Stimulated activated CD4-positive, alpha-beta T cell treated with anti-CD3 and anti-CD28 coated beads, Interleukin-4, amount 100 ng/mL, for 48 hours (primary cell): ENCODE results near the gene C19orf67.

ENCODE experiments used
- DNase-seq, 2 donors: peaks; one replicate each; pipeline ENCODE4 v3.0.0-alpha.2; 2020; ENCODE audit warnings: low read depth in 2 of 2

Gene C19orf67

DNA sequence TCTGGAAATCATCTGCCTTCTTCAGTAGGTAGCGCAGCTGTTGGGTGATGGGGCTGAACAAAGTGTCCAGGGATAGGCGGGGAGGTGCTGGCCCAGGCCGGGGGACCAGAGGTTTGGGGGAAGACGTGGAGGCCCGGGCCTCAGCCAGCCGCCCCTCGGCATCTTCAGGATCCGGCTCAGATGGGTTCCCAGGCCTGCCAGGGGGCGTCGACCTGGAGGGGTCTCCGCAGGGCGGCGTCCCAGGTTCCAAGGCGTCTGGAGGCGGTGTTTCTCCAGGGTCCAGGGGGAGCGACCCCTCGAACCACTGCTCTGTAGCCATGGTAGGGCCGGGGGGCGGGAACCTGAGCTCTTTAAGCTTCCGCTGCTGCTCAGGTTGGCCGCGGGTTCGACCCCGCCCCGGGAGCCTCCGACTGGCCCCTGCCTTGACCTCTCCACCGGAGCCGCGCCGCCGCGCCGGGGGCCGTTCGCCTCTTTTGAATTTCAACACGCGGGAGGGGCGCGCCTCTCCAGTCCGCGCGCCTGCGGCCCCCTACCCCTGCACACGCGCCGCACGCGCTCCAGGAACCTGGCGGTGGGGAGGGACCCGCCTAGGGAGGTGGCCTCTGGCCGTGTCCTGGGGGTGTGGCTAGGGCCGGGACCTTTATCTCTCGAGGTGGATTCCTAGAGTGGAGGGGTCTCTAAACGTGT, at the start of gene C19orf67:
C19orf67 (minus strand) TSS at position 475 of the 687 bp plus-strand sequence; CDS start at position 319, 156 bp downstream.
- no peak for DNase-seq

GRCh38 chr19:14135355-14135754, 49.8 kb upstream of the C19orf67 start:
- DNase-seq = no peak

GRCh38 chr19:14127929-14128509, 42.4 kb upstream of the C19orf67 start:
- DNase-seq = no peak

DNA sequence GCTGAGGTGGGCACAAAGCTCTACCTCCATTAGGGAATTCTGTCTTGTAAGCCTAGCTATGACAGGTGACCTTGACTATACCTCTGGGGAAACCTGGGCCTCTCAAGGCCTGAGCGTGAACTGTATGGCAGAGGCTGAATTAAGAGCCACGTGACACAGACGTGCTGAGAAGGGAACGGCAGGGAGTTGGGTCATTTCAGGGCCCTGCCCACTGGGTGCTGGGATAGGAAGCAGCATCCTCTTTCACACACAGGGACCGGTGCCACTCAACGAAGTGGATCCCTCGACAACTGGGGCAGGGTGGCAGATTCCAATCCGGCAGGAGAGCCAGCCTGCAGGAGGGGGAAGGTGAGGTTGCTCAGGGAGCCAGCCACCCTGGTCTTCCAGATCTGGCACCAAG, 41.6 kb upstream of the C19orf67 start:
- DNase-seq = no peak

DNA sequence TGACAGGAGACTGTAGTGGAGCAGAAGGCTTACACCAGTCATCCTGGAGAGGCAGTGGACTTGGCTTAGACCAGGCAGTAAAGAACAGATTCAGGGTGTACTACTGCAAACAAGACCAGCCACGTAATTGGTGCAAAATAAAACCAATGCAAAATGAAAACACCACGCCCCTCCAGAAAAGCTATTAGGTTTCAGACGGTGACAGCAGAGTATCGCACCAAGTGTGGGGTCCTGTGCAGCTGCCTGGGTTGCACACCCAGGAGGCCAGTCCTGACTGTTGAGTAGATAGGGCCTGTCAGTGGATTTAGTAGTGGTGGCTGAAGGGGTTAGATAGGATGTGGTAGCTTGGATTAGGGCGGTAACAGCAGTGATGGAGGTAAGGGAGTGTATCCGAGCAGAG, 37.3 kb upstream of the C19orf67 start:
- DNase-seq = no peak

GRCh38 chr19:14120497-14120780, 34.9 kb upstream of the C19orf67 start:
- no peak for DNase-seq

- no peak for DNase-seq
These were observed 34.3 kb upstream of the C19orf67 start for GRCh38 chr19:14119644-14120496.

GRCh38 chr19:14119146-14119545, 33.6 kb upstream of the C19orf67 start:
- no peak for DNase-seq

GRCh38 chr19:14118165-14119051, 32.8 kb upstream of the C19orf67 start:
- DNase-seq = no peak

DNA sequence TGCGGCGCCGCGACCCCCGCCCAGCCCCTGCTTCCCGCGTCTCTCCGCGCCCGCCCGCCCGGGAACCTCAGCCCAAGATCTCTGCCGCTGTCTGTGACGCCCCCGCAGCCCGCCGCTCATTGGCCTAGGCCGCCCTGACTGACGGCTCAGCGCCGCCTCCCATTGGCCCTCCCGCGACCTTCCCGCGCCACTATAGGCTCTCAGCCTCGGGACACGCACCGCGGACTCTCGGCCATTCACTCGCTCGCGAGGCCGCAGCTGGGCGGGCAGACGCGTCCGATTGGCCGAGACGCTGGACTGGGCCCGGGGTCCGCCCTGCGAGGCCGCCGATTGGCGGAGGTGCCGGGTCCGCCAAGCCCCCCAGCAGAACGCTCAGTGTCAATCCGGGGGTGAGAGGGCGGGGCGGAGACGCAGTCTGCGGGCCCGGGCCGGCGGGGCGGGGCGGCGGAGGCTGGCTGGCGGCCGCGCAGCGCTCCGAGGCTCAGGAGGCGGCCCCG, 32.1 kb upstream of the C19orf67 start, which contains the start of gene PRKACA:
PRKACA (minus strand) TSS at position 95 of the 497 bp plus-strand sequence. CDS start 215 bp downstream, outside the sequence.
- DNase-seq = peak; percentile 97 to 98

GRCh38 chr19:14116918-14117578, 31.5 kb upstream of the C19orf67 start:
- DNase-seq = no peak

DNA sequence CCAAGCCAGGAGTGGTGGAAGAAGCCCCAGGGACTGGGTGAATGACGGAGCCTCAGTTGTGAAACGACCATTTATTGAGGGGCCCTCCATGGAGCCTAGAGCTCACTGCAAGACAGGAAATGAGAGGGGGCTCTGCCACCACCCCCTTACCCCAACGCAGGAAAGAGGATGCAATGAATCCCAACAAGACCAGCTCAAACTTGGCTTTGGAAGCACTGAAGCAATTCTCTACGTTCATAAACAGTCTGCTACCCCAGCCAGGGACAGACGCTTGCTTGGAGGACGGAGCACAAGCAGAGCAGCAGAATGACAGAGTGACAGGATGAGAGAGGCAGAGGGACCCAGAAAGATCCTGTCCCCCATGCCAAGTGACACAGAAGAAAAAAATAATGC, 30.9 kb upstream of the C19orf67 start:
- no peak for DNase-seq

GRCh38 chr19:14115756-14116155, 30.2 kb upstream of the C19orf67 start:
- DNase-seq = no peak

GRCh38 chr19:14114854-14115253, 29.3 kb upstream of the C19orf67 start:
- peak; percentile 43 to 52 for DNase-seq

GRCh38 chr19:14114439-14114838, 28.9 kb upstream of the C19orf67 start:
- DNase-seq = no peak

GRCh38 chr19:14113762-14114414, 28.3 kb upstream of the C19orf67 start:
- DNase-seq = peak; percentile 53 to 71

- no peak for DNase-seq
These were observed 27.3 kb upstream of the C19orf67 start for GRCh38 chr19:14112809-14113385.

- no peak for DNase-seq
These were observed 26.6 kb upstream of the C19orf67 start for GRCh38 chr19:14112051-14112808.

GRCh38 chr19:14111486-14111885, 25.9 kb upstream of the C19orf67 start:
- DNase-seq = no peak
